NCI-H748 treated with DMSO at 0.1 percent for 48 hours (cell line): ENCODE data around the gene NLRX1.
"Not testable (repeated sequence)": the region's sequence is repeated elsewhere in the genome, so short reads cannot be mapped to it uniquely, and the experiment has no call there.

Source experiments
- DNase-seq: peaks from one replicate; lab custom pipeline; 2025; lab: John Stamatoyannopoulos, UW

Gene NLRX1

GRCh38 chr11:119187123-119187892 is 18.8 kb downstream of the NLRX1 start:
- no peak for DNase-seq

GRCh38 chr11:119188067-119188466 is 19.5 kb downstream of the NLRX1 start:
- DNase-seq: no peak

DNA sequence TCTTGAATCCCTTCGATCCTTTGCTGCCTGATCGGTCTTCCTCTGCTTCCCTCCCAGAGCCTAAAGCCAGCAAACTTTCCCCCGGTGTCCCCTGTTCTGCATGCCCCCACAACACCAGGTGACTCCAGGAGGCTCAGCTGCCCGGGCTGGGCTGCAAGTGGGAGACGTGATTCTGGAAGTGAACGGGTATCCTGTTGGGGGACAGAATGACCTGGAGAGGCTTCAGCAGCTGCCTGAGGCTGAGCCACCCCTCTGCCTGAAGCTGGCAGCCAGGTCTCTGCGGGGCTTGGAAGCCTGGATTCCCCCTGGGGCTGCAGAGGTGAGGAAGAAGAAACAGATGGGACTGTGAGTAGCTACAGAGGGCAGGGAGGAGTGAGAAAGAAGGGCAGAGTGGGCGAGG is 20.4 kb downstream of the NLRX1 start:
- no peak for DNase-seq

DNA sequence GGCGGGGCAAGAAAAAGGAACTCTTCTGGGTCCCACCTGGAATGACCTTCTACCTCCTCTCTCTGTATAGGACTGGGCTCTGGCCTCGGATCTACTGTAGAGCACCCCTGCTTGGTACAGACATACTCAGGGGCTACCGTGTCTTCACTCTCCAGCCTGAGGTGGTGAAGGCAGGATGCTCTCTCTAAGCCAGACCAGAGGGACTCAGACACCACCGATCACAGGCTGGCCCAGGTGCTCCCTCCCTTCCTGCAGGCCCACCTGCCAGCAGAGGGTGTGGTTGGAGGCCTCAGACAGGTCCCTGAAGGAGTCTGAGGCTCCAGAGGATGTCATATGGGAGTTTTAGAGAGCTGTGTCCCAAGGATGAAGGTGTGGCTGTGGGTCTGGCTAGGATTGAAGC is 20.9 kb downstream of the NLRX1 start:
- DNase-seq: no peak

- no peak for DNase-seq
These were observed 22.0 kb downstream of the NLRX1 start for GRCh38 chr11:119190531-119190930.

DNA sequence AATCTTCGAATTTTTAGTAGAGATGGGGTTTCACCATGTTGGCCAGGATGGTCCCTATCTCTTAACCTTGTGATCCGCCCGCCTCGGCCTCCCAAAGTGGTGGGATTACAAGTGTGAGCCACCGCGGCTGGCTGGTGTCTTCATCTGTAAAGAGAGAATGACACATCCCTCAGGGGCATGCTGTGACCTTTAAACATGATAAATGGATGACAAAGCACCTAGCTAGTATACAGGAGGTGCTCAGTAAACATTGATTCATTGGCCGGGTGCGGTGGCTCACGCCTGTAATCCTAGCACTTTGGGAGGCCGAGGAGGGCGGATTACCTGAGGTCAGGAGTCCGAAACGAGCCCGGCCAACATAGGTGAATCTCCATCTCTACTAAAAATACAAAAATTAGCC is 22.7 kb downstream of the NLRX1 start:
- not testable (repeated sequence) for DNase-seq

- DNase-seq: no peak
These were observed 23.6 kb downstream of the NLRX1 start for GRCh38 chr11:119192111-119192510.

GRCh38 chr11:119193001-119193400 is 24.5 kb downstream of the NLRX1 start:
- DNase-seq: no peak

GRCh38 chr11:119193626-119194025 is 25.1 kb downstream of the NLRX1 start:
- DNase-seq: no peak

DNA sequence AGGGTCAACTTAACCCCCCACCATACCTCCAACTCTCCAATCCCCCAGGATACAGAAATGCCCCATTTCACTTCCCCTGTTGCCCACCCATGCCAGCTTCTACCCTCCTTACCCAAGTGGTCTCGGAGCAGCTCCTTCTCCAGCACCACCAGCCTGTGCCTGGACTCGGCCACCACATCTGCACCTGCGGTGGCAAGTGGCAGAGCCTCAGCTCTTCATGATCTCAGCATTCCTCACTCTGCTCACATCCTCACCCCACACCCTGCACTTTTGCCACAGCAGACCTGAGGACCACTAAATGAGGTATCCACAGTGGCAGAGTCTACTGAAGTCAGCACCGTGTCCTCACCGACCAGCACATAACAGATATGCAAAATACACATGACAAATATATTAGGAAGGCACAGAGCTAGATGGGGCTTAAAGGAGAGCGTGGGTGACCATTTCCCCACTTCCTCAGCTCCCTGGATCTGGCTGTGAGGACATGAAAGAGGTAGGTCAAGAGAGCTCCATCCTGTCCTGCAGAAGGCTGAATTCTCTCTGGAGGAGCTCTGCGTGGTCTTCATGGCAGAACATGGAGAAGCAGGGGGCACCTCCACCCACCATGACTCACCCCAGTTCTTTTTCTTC is 26.4 kb downstream of the NLRX1 start:
- no peak for DNase-seq

- no peak for DNase-seq
These were observed 27.2 kb downstream of the NLRX1 start for GRCh38 chr11:119195680-119196079.

- peak; percentile 69 for DNase-seq
These were observed 28.4 kb downstream of the NLRX1 start for GRCh38 chr11:119196833-119197483.

GRCh38 chr11:119198925-119199324 is 30.4 kb downstream of the NLRX1 start:
- DNase-seq: no peak

GRCh38 chr11:119201236-119201635 is 32.7 kb downstream of the NLRX1 start:
- DNase-seq: not testable (repeated sequence)

GRCh38 chr11:119202554-119202953 is 34.0 kb downstream of the NLRX1 start:
- no peak for DNase-seq

- DNase-seq: no peak
These were observed 35.5 kb downstream of the NLRX1 start for GRCh38 chr11:119204066-119204465.

GRCh38 chr11:119205080-119205479 is 36.6 kb downstream of the NLRX1 start:
- no peak for DNase-seq

- DNase-seq: peak; percentile 59
These were observed 37.3 kb downstream of the NLRX1 start, which contains the start of gene CBL for GRCh38 chr11:119205574-119206510. TSS of gene CBL (plus strand) at chr11:119206339. CDS start at chr11:119206418, 79 bp downstream.

- DNase-seq: no peak
These were observed 38.2 kb downstream of the NLRX1 start for GRCh38 chr11:119206511-119207414.

GRCh38 chr11:119207415-119207960 is 39.0 kb downstream of the NLRX1 start:
- DNase-seq: no peak

DNA sequence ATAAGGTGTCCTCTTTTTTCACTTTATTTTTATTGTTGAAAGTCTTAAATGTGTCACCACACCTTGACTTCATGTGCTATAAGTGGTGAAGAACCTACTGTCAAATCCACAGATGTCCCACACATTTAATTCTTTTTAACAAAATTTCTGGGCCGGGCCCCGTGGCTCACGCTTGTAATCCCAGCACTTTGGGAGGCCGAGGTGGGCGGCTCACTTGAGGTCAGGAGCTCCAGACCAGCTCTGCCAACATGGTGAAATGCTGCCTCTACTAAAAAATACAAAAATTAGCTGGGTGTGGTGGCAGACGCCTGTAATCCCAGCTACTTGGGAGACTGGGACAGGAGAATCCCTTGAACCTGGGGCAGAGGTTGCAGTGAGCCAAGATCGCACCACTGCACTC is 40.7 kb downstream of the NLRX1 start:
- DNase-seq: no peak
